LNCaP clone FGC (cell line): ENCODE measurements around the gene WWC2.

ENCODE experiments used
- DNase-seq: peaks from one replicate; pipeline ENCODE4 v3.0.0-alpha.2; 2011; ENCODE audit warnings: low read depth
- H3K4me3 ChIP-seq: 2 replicates; pipeline ENCODE4 v1.5.1; 2011; ENCODE audit warnings: mild to moderate bottlenecking, low read depth, low read length, control low read depth
- TF ChIP-seq, protein P1 (sequence below): IDR thresholded peaks from 2 replicates; pipeline ENCODE4 v1.5.1; 2012; ENCODE audit warnings: mild to moderate bottlenecking; ENCODE audit not compliant: control insufficient read depth, insufficient read depth; ENCODE audit errors: extremely low read depth

The WWC2 gene

DNA sequence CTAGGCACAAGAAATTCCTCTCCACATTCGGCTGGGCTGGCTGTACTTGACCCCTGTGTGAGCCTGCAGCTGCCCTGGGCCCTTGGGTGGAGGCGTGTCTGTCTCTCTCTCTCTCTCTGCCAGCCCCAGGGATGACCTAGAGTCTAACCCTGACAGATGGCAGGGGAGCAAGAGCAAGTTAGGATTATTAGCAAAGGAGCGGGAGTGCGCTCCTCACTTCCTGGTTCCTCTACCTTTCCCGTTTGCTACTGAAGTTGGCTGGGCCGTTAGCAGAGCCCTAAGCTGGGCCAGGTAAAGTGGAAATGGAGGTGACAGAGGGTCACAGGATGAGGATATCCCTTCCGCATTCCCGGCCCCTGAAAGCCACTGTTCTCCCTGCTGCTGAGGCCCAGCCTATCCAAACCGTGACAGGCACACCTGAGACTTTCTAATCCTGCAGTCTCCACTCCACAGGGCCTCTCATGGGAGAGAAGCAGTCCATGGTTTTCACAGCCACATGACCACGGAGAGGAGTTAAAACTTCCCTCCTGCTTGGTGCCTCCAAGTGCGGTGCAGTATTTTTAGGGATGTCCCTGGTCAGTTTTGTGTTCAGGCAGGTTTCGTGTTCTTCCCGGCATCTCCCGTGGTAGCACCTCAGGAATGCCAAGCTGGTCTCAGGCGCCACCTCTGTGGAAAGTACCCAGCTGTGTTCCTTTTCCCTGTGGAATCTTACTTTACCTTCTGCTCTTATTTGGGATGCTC lies 141.7 kb downstream of the WWC2 start:
- no peak overlapping the region for H3K4me3 ChIP-seq
- no peak for DNase-seq
- TF ChIP-seq, protein P1, sequence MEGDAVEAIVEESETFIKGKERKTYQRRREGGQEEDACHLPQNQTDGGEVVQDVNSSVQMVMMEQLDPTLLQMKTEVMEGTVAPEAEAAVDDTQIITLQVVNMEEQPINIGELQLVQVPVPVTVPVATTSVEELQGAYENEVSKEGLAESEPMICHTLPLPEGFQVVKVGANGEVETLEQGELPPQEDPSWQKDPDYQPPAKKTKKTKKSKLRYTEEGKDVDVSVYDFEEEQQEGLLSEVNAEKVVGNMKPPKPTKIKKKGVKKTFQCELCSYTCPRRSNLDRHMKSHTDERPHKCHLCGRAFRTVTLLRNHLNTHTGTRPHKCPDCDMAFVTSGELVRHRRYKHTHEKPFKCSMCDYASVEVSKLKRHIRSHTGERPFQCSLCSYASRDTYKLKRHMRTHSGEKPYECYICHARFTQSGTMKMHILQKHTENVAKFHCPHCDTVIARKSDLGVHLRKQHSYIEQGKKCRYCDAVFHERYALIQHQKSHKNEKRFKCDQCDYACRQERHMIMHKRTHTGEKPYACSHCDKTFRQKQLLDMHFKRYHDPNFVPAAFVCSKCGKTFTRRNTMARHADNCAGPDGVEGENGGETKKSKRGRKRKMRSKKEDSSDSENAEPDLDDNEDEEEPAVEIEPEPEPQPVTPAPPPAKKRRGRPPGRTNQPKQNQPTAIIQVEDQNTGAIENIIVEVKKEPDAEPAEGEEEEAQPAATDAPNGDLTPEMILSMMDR: no peak

GRCh38 chr4:183241322-183241640 lies 142.2 kb downstream of the WWC2 start:
- TF ChIP-seq, protein P1: no peak
- DNase-seq: no peak
- no peak overlapping the region for H3K4me3 ChIP-seq

DNA sequence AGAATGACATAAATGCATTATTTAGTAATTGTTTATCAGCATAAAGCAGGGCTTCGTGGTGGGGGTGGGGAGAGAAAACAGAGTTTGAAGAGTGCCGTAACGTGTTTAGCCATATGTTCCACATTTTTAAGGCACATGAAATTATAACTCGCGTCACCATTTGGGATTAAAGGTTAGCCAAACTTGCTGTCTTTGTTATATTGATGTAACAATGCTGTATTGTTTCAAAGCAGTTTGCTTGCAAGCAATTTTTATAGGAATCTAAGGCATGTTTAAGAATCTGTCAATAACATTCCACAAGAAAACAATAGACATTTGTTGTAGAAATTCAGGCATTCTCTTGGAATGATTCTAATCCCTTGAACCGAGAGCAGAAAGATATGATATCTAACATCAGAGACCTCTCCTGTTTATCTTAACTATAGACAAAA lies 142.7 kb downstream of the WWC2 start:
- no peak overlapping the region for H3K4me3 ChIP-seq
- TF ChIP-seq, protein P1: no peak
- DNase-seq: no peak

DNA sequence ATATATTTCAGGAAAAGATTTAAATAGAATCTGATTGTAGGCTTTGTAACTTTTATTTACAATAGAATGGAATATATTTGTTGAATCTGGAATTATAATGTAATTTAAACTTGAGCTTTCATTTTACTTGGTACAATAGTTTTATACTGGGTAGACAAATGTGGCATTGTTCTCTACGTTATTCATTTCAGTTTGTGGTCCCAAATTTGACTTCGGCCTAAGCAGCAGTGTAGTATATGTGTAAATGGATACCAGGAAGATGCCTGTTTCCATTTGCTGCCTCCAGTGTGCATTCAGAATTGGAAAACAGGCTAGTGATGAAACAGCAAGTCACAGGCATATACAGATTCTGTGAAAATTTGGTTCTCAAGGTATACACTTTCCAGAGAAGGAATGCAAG lies 143.2 kb downstream of the WWC2 start:
- no peak for DNase-seq
- TF ChIP-seq, protein P1: no peak
- H3K4me3 ChIP-seq: no peak overlapping the region

DNA sequence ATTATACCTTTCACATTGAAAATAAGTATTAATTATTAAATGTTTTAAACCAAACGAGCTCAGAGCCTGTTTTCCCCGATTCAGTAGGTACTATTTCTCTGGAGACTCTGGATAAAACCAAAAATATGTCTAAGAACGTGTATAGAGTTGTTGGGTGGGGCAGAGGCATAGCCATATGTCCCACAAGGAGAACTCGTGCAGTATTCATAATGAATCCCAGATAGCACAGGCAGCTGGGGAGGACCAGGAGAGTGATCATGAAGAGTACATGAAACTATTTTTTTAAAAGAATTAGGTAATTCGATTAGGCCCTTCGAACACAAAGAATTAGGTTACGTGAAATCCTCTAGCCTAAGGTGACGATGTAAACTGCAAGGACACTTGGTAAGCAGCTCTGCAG lies 145.0 kb downstream of the WWC2 start:
- TF ChIP-seq, protein P1: no peak
- DNase-seq: no peak
- no peak overlapping the region for H3K4me3 ChIP-seq

GRCh38 chr4:183244506-183244905 lies 145.4 kb downstream of the WWC2 start:
- H3K4me3 ChIP-seq: no peak overlapping the region
- DNase-seq: no peak
- TF ChIP-seq, protein P1: no peak

GRCh38 chr4:183248201-183248600 lies 149.1 kb downstream of the WWC2 start:
- no peak overlapping the region for H3K4me3 ChIP-seq
- TF ChIP-seq, protein P1: no peak
- no peak for DNase-seq
